ENCODE results near the gene CCDC28A.

Gene CCDC28A

GRCh38 chr6:138803861-138804260 is 30.3 kb downstream of the CCDC28A start:
- Histone ChIP-seq H3K9me3 (ENCODE audit: severe bottlenecking) (no peaks in the 10 kb centered on the region), H3K27ac (no peak overlapping the region), H3K27me3 (ENCODE audit: insufficient read depth, low read depth, severe bottlenecking) (no peaks in the 10 kb centered on the region), H3K36me3 (no peaks in the 10 kb centered on the region), H3K4me3 (ENCODE audit: low read depth, low read length) (no peak overlapping the region)
- no peak for DNase-seq
- no peak for TF ChIP-seq CTCF (IDR thresholded peaks at IDR 0.05; ENCODE audit: low read depth, low read length)

- Histone ChIP-seq H3K36me3 (no peaks in the 10 kb centered on the region), H3K27me3 (ENCODE audit: insufficient read depth, low read depth, severe bottlenecking) (no peaks in the 10 kb centered on the region), H3K27ac (no peak overlapping the region), H3K9me3 (ENCODE audit: severe bottlenecking) (no peaks in the 10 kb centered on the region), H3K4me3 (ENCODE audit: low read depth, low read length) (no peak overlapping the region)
- no peak for TF ChIP-seq CTCF (IDR thresholded peaks at IDR 0.05; ENCODE audit: low read depth, low read length)
- no peak for DNase-seq
Measured at GRCh38 chr6:138805016-138805765, 31.6 kb downstream of the CCDC28A start.

- DNase-seq, result no peak
- no peaks in the 10 kb centered on the region for H3K27me3 ChIP-seq (ENCODE audit: insufficient read depth, low read depth, severe bottlenecking)
- H3K27ac ChIP-seq, result no peak overlapping the region
- TF ChIP-seq CTCF (IDR thresholded peaks at IDR 0.05; ENCODE audit: low read depth, low read length), result no peak
- H3K9me3 ChIP-seq (ENCODE audit: severe bottlenecking), result no peaks in the 10 kb centered on the region
- H3K4me3 ChIP-seq (ENCODE audit: low read depth, low read length), result no peak overlapping the region
- no peaks in the 10 kb centered on the region for H3K36me3 ChIP-seq
Measured at GRCh38 chr6:138806889-138807288, 33.3 kb downstream of the CCDC28A start.

- no peak for DNase-seq
- H3K9me3 ChIP-seq (ENCODE audit: severe bottlenecking), result no peaks in the 10 kb centered on the region
- H3K4me3 ChIP-seq (ENCODE audit: low read depth, low read length), result no peak overlapping the region
- H3K27ac ChIP-seq, result no peak overlapping the region
- no peaks in the 10 kb centered on the region for H3K27me3 ChIP-seq (ENCODE audit: insufficient read depth, low read depth, severe bottlenecking)
- H3K36me3 ChIP-seq, result no peaks in the 10 kb centered on the region
- no peak for TF ChIP-seq CTCF (IDR thresholded peaks at IDR 0.05; ENCODE audit: low read depth, low read length)
Measured at GRCh38 chr6:138809677-138810076, 36.1 kb downstream of the CCDC28A start.

GRCh38 chr6:138811866-138812265 is 38.3 kb downstream of the CCDC28A start:
- no peak overlapping the region for H3K27ac ChIP-seq
- H3K27me3 ChIP-seq (ENCODE audit: insufficient read depth, low read depth, severe bottlenecking), result no peaks in the 10 kb centered on the region
- H3K9me3 ChIP-seq (ENCODE audit: severe bottlenecking), result no peaks in the 10 kb centered on the region
- H3K36me3 ChIP-seq, result no peaks in the 10 kb centered on the region
- TF ChIP-seq CTCF (IDR thresholded peaks at IDR 0.05; ENCODE audit: low read depth, low read length), result no peak
- H3K4me3 ChIP-seq (ENCODE audit: low read depth, low read length), result no peak overlapping the region
- no peak for DNase-seq
